ENCODE results near the gene CHRNA1.

The CHRNA1 gene

GRCh38 chr2:174781298-174781697 is 17.0 kb upstream of the CHRNA1 start:
- no peak for DNase-seq

DNA sequence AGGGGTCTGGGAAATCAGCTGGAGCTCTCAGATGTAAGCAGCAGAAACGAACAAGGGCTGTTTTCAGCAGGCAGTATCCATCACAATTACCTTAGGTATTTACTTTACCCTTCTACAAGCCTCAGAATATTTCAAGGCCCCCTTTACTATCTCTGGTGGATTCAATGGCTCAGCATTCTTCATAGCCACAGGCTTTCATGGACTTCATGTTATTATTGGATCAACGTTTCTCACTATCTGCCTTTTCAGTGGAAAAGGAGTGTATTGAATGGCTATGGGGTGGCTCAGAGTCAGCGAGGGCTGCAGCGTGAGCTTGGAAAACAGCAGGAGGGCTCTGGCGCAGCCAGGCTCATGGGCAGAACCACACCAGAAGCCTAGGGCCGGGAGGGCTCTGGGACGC is 16.6 kb upstream of the CHRNA1 start:
- no peak for DNase-seq

GRCh38 chr2:174780191-174780840 is 16.0 kb upstream of the CHRNA1 start:
- DNase-seq = no peak

GRCh38 chr2:174779361-174779928 is 15.2 kb upstream of the CHRNA1 start:
- no peak for DNase-seq

DNA sequence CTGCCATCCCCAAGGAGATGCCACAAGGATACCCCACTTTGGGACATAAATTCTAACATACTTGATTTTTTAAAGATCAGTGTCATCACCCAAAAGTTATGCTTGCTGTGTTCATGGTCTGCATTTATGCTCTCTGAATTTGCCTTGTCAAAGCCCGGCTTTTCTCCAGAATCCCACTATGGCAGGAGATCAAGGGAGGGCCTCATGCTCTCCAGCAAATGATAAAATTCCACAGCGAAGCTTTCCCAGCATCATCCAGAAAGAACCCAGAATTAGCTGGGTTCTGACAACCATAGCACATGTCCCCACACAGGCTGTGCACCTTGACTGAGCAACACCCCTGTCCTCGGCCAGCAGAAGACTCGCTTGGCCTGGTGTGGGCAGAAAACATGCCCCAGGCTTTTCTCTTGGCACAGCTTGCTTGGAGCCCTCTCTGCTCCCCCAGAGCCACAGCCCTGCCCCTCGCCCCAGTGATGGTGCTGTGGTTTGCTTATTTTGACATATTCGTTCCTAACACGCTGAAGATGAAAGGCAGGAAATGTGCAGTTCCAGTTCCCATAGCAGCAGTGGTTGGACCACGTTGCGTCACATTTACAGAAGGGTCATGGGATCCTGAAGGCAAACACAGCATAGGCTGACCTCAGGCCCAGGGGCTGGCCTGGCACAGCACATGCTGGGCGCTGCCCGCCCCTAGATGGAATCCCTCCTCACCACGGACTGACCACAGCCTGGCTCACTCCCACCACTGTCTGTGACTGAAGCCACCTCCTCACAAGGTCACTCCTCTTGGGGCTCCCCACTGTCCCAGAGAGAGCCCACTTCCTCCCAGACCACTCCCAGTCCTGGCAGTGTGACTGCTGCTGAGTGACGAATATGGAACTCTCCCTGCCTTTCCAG is 14.1 kb upstream of the CHRNA1 start:
- DNase-seq = peak; percentile 61

- DNase-seq = no peak
These were observed 13.2 kb upstream of the CHRNA1 start for GRCh38 chr2:174777347-174778084.

DNA sequence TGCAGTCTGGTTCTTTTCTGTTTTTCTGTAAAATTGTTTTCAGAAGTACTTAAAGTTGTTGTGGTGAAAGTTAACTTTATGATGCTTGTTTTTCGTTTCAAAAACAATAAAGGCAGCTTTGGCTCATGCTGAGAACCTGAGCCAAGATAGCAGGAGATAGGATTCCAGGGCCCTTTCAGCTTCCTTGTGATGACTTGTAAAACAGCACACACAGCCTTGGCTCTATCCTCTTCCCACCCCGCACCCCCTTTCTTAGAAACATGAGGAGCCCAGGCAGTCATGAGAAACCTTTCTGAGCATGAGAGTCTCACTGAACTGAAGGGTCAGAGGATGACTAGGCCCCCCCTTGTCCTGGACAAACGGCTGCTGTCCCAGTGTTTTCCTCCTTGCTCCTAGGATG is 12.4 kb upstream of the CHRNA1 start:
- no peak for DNase-seq

GRCh38 chr2:174776223-174776622 is 12.0 kb upstream of the CHRNA1 start:
- no peak for DNase-seq

- no peak for DNase-seq
These were observed 11.3 kb upstream of the CHRNA1 start for GRCh38 chr2:174775571-174775980.

- no peak for DNase-seq
These were observed 10.6 kb upstream of the CHRNA1 start for GRCh38 chr2:174774886-174775285.

DNA sequence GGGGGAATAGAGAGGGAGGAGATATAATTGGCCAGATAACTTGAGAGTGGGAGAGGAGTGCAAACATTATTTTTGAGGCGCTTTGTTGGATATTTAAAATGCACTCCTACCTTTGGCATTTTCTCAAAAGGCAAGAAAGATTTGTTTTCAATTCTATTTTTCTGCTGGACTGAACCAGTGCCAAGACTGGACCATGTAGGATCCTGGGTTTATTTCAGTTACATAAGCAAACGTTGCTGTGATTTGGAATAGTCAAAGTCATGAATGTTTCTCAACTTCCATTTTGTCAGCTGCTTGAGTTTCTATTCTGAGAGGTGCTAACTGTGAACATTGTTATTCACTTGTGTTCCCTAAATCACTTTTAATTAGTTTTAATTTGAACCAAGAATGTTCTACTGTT is 8.9 kb upstream of the CHRNA1 start:
- no peak for DNase-seq

DNA sequence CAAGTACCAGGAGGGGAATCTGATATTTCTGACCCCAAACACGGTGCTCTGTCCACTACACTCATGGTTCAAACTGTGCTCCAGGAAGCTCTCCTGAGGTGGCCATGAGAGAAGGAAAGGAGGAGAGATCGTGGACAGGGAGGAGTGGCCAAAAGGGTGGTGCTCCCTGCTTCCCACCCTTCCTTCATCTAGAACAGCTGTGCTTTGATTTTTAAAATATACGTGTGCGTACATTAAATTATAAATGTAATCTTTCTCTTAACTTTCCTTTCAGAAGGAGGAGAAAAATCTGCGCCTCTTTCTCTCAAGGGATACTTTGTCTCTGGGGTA is 8.2 kb upstream of the CHRNA1 start:
- DNase-seq = no peak

- DNase-seq = no peak
These were observed 7.6 kb upstream of the CHRNA1 start for GRCh38 chr2:174771631-174772471.

- DNase-seq = no peak
These were observed 6.9 kb upstream of the CHRNA1 start for GRCh38 chr2:174771136-174771535.

DNA sequence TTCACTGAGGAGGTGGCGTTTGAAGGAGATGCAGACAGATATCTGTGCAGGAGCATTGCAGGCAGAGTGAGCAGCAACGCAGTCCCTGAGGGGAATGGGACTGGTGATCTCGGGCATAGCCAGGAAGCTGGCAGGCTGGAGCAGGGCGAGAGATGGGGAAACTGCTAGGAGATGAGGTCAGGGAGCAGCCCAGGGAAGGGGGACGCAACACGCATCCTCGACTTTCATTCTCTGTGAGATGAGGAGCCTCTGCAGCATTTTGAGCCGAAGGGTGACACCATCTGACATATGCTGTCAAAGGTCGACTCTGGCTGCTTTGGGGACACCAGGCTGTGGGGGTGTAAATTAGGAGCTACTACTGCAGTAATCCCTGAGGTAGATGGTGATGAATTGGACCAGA is 4.3 kb upstream of the CHRNA1 start:
- no peak for DNase-seq

DNA sequence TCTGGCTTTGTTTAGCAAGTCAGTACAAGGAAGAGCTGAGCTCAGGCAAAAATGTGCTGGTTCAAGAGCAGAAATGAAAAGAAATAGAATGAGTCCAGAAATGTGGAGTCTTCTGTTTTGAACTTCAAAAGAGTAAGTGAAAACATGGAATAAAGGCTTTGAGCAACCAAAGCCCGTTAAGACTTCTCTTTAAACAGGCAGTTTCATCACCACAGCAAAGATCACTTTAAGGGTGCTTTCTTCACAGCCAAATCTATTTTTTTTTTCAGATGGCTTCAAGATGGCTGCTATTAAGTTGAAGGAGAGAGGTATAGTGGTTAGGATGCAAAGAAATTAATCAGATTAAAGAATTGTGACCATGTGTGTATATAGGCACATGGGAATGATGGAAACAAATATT is 2.0 kb upstream of the CHRNA1 start:
- no peak for DNase-seq

- no peak for DNase-seq
These were observed 1.3 kb upstream of the CHRNA1 start for GRCh38 chr2:174765576-174765975.

- no peak for DNase-seq
These were observed 492 bp downstream of the CHRNA1 start for GRCh38 chr2:174763780-174764179.

DNA sequence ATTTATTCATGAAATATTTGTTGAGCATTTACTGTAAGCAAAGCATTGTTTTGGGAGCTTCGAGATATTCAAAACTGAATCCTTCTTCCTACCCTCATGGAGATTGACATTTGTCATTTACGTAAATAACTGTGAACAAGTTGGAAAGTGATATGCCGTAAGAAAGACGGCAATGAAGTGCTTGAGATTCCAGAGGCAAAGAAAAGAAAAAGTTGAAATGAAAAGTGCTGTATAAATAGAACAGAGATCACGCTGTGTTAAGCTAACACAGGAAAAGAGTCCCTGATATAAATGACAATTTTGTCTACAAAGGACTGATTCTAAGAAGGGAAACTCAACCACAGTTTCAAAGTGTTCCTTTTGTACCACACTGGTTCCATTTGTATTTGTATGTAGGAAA is 1.8 kb downstream of the CHRNA1 start:
- DNase-seq = no peak

DNA sequence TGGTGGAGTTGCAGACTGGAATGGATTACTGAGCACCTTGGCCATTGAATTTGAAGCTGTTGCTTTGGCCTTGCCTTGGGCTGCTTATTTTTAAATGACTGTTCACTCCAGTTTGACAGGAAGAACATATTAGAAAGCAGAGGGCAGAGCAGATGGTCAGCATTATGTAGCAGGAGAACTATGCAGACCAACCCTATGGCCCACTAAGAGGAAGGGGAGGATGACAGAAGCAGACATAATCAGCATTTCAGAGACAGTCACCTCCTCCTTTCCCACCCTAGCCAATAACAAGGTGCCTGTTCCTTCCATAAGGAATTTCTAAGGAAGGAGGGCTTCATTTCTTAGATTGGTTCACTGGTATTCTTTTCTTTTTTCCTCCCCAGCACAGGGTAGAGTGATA is 2.4 kb downstream of the CHRNA1 start:
- no peak for DNase-seq

DNA sequence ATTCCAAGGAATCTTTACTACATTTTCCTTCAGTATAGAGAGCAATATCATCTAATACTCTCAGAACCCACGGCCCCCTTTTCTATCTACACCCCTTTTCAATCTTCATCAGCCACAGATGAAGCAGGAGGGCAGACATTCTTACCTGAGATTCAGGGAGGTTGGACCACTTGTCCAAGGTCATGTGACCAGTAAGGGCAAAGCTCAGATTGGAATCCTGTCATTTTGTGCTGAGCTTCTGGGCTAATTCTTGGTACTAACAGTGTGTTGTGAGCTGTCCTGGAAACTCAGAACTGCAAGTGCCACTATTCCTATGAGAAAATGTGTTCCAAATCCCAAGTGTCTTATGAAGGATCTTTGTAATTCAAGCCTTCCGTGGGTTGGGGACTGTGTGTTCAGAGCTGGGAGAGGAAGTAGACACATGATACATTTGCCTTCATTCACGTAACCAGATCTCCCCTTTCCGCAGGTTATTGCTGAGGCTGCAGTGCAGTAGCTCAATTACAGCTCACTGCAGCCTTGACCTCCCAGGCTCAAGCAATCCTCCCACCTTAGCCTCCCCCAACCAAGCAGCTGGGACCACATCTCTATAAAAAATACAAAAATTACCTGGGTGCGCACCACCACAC is 3.3 kb downstream of the CHRNA1 start:
- DNase-seq = no peak
